HEK293 (cell line): ENCODE measurements around the gene P2RX7.

ENCODE experiments used
- CTCF ChIA-PET: fragments of 350-600 bp; formaldehyde crosslinking; extraction: SDS; loops from one replicate; lab custom pipeline; 2021; ENCODE audit warnings: antibody characterized with exemption; lab: Yijun Ruan, JAX
- POLR2A ChIA-PET: fragments of 300-600 bp; formaldehyde crosslinking; extraction: SDS; loops from one replicate; lab custom pipeline; 2020; ENCODE audit warnings: antibody characterized with exemption, inconsistent platforms; lab: Yijun Ruan, JAX
- H3K27ac ChIP-seq: fragments of 200-500 bp; sonication (Bioruptor generic); 2 replicates; pipeline ENCODE4 v1.5.1; 2014; ENCODE audit warnings: low read depth, low read length, control low read depth, inconsistent platforms; ENCODE audit errors: extremely low read depth
- H3K36me3 ChIP-seq, 2 experiments: fragments of 200-500 bp in 1 of 2; sonication (Bioruptor generic) in 1 of 2; 1 replicate in 1 of 2; 2 replicates in 1 of 2; pipeline ENCODE4 v1.5.1; 2014 to 2017; ENCODE audit warnings: inconsistent platforms in 2 of 2, low read length in 2 of 2; ENCODE audit not compliant: control insufficient read depth in 2 of 2, insufficient read depth in 1 of 2
- H3K4me1 ChIP-seq: fragments of 200-500 bp; sonication (Bioruptor generic); 2 replicates; pipeline ENCODE4 v1.5.1; 2014; ENCODE audit warnings: mild to moderate bottlenecking, low read length, inconsistent platforms; ENCODE audit not compliant: control insufficient read depth, insufficient read depth
- H3K4me3 ChIP-seq: 2 replicates; pipeline ENCODE4 v1.5.1; 2011; ENCODE audit warnings: low read depth, mild to moderate bottlenecking, control low read depth, low read length, moderate library complexity
- H3K9me3 ChIP-seq: fragments of 200-500 bp; sonication (Bioruptor generic); 2 replicates; pipeline ENCODE4 v1.5.1; 2014; ENCODE audit warnings: low read depth, low read length, inconsistent platforms; ENCODE audit not compliant: control insufficient read depth, insufficient read depth
- OSR2 ChIP-seq: fragments of 450-650 bp; formaldehyde crosslinking; IDR thresholded peaks from 2 replicates; pipeline ENCODE4 v1.5.1; 2016; ENCODE audit warnings: missing biosample characterization, missing genetic modification characterization
- YY1 ChIP-seq: fragments of 450-650 bp; formaldehyde crosslinking; IDR thresholded peaks from 2 replicates; pipeline ENCODE4 v1.5.1; 2018; ENCODE audit warnings: missing biosample characterization, missing genetic modification characterization
- YY2 ChIP-seq: fragments of 450-650 bp; formaldehyde crosslinking; IDR thresholded peaks from 2 replicates; pipeline ENCODE4 v1.5.1; 2016; ENCODE audit warnings: missing biosample characterization, missing genetic modification characterization
- ZNF175 ChIP-seq: fragments of 450-650 bp; formaldehyde crosslinking; IDR thresholded peaks from 2 replicates; pipeline ENCODE4 v1.5.1; 2016; ENCODE audit warnings: missing biosample characterization, missing genetic modification characterization
- ZNF184 ChIP-seq: fragments of 450-650 bp; IDR thresholded peaks from 2 replicates; pipeline ENCODE4 v1.5.1; 2018; ENCODE audit warnings: missing biosample characterization, mild to moderate bottlenecking, missing genetic modification characterization
- ZNF214 ChIP-seq: fragments of 450-650 bp; formaldehyde crosslinking; IDR thresholded peaks from 2 replicates; pipeline ENCODE4 v1.5.1; 2017; ENCODE audit warnings: missing biosample characterization, mild to moderate bottlenecking, missing genetic modification characterization, borderline replicate concordance
- ZNF221 ChIP-seq: fragments of 450-650 bp; formaldehyde crosslinking; IDR thresholded peaks from 2 replicates; pipeline ENCODE4 v1.5.1; 2017; ENCODE audit warnings: missing biosample characterization, missing genetic modification characterization, borderline replicate concordance
- ZNF239 ChIP-seq: fragments of 450-650 bp; formaldehyde crosslinking; IDR thresholded peaks from 2 replicates; pipeline ENCODE4 v1.5.1; 2016; ENCODE audit warnings: missing biosample characterization, missing genetic modification characterization
- ZNF426 ChIP-seq: fragments of 450-650 bp; formaldehyde crosslinking; IDR thresholded peaks from 2 replicates; pipeline ENCODE4 v1.5.1; 2017; ENCODE audit warnings: missing biosample characterization, missing genetic modification characterization, mild to moderate bottlenecking, inconsistent platforms, moderate library complexity
- ZNF530 ChIP-seq: fragments of 450-650 bp; formaldehyde crosslinking; IDR thresholded peaks from 2 replicates; pipeline ENCODE4 v1.5.1; 2016; ENCODE audit warnings: low read depth, missing biosample characterization, missing genetic modification characterization
- ZNF571 ChIP-seq: fragments of 450-650 bp; formaldehyde crosslinking; IDR thresholded peaks from 2 replicates; pipeline ENCODE4 v1.5.0; 2017; ENCODE audit warnings: missing biosample characterization, missing genetic modification characterization
- ZSCAN30 ChIP-seq: fragments of 450-650 bp; IDR thresholded peaks from 2 replicates; pipeline ENCODE4 v1.5.1; 2018; ENCODE audit warnings: missing biosample characterization, mild to moderate bottlenecking, missing genetic modification characterization, moderate library complexity
- TF ChIP-seq, protein P1 (sequence below): fragments of 450-650 bp; formaldehyde crosslinking; IDR thresholded peaks from 2 replicates; pipeline ENCODE4 v1.5.1; 2016; ENCODE audit warnings: missing biosample characterization, missing genetic modification characterization
- TF ChIP-seq, protein P2 (sequence below): fragments of 450-650 bp; formaldehyde crosslinking; IDR thresholded peaks from 2 replicates; pipeline ENCODE4 v1.5.1; 2016; ENCODE audit warnings: missing biosample characterization, missing genetic modification characterization
- TF ChIP-seq, protein P3 (sequence below): fragments of 450-650 bp; formaldehyde crosslinking; IDR thresholded peaks from 2 replicates; pipeline ENCODE4 v1.5.1; 2016; ENCODE audit warnings: missing biosample characterization, missing genetic modification characterization

P2RX7 gene

DNA sequence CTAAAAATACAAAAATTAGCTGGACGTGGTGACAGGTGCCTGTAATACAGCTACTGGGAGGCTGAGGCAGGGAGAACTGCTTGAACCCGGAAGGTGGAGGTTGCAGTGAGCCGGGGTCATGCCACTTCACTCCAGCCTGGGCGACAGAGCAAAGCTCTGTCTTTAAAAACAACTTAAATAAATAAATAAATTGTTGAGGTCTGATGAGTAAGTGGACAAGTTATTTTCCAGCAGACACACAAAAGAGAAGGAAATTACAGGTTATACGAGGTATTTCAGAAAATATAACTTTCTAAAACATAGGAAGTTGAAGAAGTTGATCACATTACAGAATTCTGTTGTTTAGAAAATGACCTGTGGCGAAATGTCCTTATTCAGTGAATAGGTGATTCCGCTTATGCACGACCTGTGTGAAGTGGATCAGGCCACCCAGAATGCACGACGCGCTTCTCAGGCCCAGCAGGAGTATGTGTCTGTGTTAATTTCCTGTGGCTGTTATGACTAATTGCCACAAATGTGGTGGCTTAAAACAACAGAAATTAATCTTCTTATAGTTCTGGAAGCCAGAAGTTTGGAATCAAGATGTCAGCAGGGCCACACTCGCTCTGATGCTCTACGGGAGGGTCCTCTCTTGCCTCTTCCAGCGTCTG is 38.1 kb downstream of the P2RX7 start:
- H3K9me3 ChIP-seq = no peaks in the 10 kb centered on the region
- no peak overlapping the region for H3K27ac ChIP-seq
- TF ChIP-seq YY2 (tag by site-specific recombination) (no peak), OSR2 (tag by site-specific recombination) (peak; percentile 30; the same call in 1 of the 2 replicates)
- H3K4me3 ChIP-seq = no peak overlapping the region
- no peaks in the 10 kb centered on the region for H3K36me3 ChIP-seq
- CTCF ChIA-PET = interaction anchor here (0.6 kb wide), 1 partner anchor 166 kb away, joined by 5 read pairs; no protein-coding TSS in a partner anchor
- no peaks in the 10 kb centered on the region for H3K4me1 ChIP-seq
- POLR2A ChIA-PET = no interaction called here

DNA sequence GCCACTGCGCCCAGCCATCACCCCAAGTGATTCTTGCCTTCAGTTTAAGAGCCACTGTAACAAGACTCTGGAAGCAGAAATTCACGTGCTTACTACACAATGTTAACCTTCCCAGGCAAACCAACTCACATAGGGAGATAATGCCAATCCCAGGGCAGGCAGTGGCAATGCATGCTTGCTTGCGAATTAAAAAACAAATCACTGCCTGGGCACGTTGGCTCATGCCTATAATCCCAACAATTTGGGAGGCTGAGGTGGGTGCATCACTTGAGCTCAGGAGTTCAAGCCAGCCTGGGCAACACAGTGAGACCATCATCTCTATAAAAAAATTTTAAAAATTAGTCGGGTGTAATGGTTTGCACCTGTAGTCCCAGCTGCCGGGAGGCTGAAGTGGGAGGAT is 39.5 kb downstream of the P2RX7 start:
- ChIA-PET POLR2A (no interaction called here), CTCF (no interaction called here)
- H3K27ac ChIP-seq = no peak overlapping the region
- H3K4me3 ChIP-seq = no peak overlapping the region
- no peaks in the 10 kb centered on the region for H3K9me3 ChIP-seq
- H3K4me1 ChIP-seq = no peaks in the 10 kb centered on the region
- TF ChIP-seq, protein P1, sequence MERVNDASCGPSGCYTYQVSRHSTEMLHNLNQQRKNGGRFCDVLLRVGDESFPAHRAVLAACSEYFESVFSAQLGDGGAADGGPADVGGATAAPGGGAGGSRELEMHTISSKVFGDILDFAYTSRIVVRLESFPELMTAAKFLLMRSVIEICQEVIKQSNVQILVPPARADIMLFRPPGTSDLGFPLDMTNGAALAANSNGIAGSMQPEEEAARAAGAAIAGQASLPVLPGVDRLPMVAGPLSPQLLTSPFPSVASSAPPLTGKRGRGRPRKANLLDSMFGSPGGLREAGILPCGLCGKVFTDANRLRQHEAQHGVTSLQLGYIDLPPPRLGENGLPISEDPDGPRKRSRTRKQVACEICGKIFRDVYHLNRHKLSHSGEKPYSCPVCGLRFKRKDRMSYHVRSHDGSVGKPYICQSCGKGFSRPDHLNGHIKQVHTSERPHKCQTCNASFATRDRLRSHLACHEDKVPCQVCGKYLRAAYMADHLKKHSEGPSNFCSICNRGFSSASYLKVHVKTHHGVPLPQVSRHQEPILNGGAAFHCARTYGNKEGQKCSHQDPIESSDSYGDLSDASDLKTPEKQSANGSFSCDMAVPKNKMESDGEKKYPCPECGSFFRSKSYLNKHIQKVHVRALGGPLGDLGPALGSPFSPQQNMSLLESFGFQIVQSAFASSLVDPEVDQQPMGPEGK (tag by site-specific recombination) = no peak
- TF ChIP-seq ZNF221 (tag by site-specific recombination) = no peak
- no peak for TF ChIP-seq YY1 (tag by site-specific recombination)
- TF ChIP-seq ZNF530 = no peak
- no peak for TF ChIP-seq ZNF426 (tag by site-specific recombination)
- TF ChIP-seq ZNF214 (tag by site-specific recombination) = no peak
- no peak for TF ChIP-seq ZNF175
- no peaks in the 10 kb centered on the region for H3K36me3 ChIP-seq

DNA sequence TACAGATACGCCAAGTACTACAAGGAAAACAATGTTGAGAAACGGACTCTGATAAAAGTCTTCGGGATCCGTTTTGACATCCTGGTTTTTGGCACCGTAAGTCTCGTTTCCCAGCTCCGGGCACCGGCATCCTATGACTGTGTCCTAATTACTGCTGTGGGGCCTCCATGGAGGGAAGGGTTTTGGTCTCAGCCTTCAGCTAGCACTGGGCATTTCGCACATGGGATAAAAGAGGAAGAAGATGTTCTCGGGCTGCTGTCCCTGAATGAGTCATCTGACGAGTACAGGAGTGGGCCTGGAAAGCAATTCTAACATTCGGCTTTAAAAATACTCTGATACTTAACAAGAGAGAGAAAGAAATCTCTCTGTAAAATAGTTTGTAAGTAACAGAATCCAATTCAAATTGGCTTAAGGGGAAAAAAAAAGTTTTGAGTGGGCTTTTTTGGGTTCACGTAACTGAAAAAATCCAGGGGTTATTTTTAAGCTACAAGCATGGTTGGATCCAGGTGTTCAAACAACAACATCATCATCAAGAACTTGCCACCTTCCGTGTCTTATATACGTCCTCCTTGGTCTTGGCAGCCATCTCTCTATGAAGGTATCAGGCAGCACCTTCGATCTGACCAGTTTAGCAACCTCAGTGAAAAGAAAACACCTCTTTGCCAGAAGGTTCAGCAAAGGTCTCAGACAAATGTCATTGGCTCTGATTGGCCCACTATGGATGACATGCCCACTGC is 42.9 kb downstream of the P2RX7 start:
- no peaks in the 10 kb centered on the region for H3K36me3 ChIP-seq
- H3K27ac ChIP-seq = no peak overlapping the region
- H3K4me3 ChIP-seq = no peak overlapping the region
- H3K9me3 ChIP-seq = no peaks in the 10 kb centered on the region
- CTCF ChIA-PET = interaction anchor here (0.6 kb wide), 2 partner anchors 542 to 807 kb away, joined by 3 read pairs; no protein-coding TSS in a partner anchor
- no peaks in the 10 kb centered on the region for H3K4me1 ChIP-seq
- POLR2A ChIA-PET = no interaction called here
- TF ChIP-seq ZNF239 (tag by site-specific recombination) = no peak
- TF ChIP-seq ZSCAN30 (tag by site-specific recombination) = no peak
- TF ChIP-seq, protein P2, sequence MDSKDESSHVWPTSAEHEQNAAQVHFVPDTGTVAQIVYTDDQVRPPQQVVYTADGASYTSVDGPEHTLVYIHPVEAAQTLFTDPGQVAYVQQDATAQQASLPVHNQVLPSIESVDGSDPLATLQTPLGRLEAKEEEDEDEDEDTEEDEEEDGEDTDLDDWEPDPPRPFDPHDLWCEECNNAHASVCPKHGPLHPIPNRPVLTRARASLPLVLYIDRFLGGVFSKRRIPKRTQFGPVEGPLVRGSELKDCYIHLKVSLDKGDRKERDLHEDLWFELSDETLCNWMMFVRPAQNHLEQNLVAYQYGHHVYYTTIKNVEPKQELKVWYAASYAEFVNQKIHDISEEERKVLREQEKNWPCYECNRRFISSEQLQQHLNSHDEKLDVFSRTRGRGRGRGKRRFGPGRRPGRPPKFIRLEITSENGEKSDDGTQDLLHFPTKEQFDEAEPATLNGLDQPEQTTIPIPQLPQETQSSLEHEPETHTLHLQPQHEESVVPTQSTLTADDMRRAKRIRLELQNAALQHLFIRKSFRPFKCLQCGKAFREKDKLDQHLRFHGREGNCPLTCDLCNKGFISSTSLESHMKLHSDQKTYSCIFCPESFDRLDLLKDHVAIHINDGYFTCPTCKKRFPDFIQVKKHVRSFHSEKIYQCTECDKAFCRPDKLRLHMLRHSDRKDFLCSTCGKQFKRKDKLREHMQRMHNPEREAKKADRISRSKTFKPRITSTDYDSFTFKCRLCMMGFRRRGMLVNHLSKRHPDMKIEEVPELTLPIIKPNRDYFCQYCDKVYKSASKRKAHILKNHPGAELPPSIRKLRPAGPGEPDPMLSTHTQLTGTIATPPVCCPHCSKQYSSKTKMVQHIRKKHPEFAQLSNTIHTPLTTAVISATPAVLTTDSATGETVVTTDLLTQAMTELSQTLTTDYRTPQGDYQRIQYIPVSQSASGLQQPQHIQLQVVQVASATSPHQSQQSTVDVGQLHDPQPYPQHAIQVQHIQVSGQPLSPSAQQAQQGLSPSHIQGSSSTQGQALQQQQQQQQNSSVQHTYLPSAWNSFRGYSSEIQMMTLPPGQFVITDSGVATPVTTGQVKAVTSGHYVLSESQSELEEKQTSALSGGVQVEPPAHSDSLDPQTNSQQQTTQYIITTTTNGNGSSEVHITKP (tag by site-specific recombination) = no peak
- TF ChIP-seq, protein P1 (tag by site-specific recombination) = no peak
- TF ChIP-seq, protein P3, sequence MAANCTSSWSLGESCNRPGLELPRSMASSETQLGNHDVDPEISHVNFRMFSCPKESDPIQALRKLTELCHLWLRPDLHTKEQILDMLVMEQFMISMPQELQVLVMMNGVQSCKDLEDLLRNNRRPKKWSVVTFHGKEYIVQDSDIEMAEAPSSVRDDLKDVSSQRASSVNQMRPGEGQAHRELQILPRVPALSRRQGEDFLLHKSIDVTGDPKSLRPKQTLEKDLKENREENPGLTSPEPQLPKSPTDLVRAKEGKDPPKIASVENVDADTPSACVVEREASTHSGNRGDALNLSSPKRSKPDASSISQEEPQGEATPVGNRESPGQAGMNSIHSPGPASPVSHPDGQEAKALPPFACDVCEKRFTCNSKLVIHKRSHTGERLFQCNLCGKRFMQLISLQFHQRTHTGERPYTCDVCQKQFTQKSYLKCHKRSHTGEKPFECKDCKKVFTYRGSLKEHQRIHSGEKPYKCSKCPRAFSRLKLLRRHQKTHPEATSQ (tag by site-specific recombination) = no peak
- no peak for TF ChIP-seq ZNF571
- no peak for TF ChIP-seq ZNF184
